PFSK-1 (cell line): ENCODE measurements around the gene CCDC196.

Source experiments
- FOXP2 ChIP-seq: optimal IDR thresholded peaks from 2 replicates; pipeline ENCODE3; 2011; ENCODE audit warnings: borderline replicate concordance, control low read depth, inconsistent platforms; ENCODE audit not compliant: insufficient read depth; ENCODE audit errors: extremely low read length, extremely low read depth
- POLR2AphosphoS5 ChIP-seq: IDR thresholded peaks from 2 replicates; pipeline ENCODE4 v1.6.1; 2012; ENCODE audit warnings: low read depth, mild to moderate bottlenecking, control low read depth, low read length, moderate library complexity
- SIN3A ChIP-seq: IDR thresholded peaks from 2 replicates; pipeline ENCODE4 v1.6.1; 2012; ENCODE audit warnings: mild to moderate bottlenecking, low read length, moderate library complexity, borderline replicate concordance; ENCODE audit not compliant: insufficient read depth
- TAF1 ChIP-seq: IDR thresholded peaks from 2 replicates; pipeline ENCODE4 v1.6.1; 2012; ENCODE audit warnings: low read length, control low read depth, borderline replicate concordance; ENCODE audit not compliant: insufficient read depth
- TF ChIP-seq, protein P1 (sequence below), 2 experiments: IDR thresholded peaks; 2 replicates each; pipeline versions ENCODE4 v1.6.1 to v1.8.0; 2011 to 2012; ENCODE audit warnings: low read depth in 2 of 2, low read length in 2 of 2, control low read depth in 1 of 2, inconsistent platforms in 1 of 2, mild to moderate bottlenecking in 1 of 2, moderate library complexity in 1 of 2; ENCODE audit not compliant: insufficient read depth in 1 of 2

The CCDC196 gene

DNA sequence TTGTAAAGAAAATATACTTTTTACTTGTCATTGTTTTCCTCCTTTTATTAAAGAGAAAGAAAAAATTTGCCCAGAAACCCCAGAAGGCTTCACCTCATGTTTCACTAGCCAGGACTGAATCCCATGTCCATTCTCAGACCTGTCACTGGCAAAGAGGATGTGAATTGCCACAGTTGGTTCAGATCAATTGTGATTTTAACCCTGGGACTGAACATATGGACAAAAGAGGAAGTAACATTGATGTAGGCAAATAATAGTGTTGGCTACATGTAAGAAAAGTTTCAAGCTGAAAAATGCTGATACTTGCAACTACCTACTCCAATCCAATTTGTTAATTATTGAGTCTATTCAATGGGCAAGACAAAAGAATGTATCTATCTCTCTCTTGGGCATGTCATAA is 8.6 kb upstream of the CCDC196 start:
- TF ChIP-seq TAF1 (no peak), POLR2AphosphoS5 (no peak), SIN3A (no peak), FOXP2 (no peak)
- TF ChIP-seq, protein P1, sequence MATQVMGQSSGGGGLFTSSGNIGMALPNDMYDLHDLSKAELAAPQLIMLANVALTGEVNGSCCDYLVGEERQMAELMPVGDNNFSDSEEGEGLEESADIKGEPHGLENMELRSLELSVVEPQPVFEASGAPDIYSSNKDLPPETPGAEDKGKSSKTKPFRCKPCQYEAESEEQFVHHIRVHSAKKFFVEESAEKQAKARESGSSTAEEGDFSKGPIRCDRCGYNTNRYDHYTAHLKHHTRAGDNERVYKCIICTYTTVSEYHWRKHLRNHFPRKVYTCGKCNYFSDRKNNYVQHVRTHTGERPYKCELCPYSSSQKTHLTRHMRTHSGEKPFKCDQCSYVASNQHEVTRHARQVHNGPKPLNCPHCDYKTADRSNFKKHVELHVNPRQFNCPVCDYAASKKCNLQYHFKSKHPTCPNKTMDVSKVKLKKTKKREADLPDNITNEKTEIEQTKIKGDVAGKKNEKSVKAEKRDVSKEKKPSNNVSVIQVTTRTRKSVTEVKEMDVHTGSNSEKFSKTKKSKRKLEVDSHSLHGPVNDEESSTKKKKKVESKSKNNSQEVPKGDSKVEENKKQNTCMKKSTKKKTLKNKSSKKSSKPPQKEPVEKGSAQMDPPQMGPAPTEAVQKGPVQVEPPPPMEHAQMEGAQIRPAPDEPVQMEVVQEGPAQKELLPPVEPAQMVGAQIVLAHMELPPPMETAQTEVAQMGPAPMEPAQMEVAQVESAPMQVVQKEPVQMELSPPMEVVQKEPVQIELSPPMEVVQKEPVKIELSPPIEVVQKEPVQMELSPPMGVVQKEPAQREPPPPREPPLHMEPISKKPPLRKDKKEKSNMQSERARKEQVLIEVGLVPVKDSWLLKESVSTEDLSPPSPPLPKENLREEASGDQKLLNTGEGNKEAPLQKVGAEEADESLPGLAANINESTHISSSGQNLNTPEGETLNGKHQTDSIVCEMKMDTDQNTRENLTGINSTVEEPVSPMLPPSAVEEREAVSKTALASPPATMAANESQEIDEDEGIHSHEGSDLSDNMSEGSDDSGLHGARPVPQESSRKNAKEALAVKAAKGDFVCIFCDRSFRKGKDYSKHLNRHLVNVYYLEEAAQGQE (IDR thresholded peaks at IDR 0.05; ENCODE audit: insufficient read depth in 1 of 2, low read depth in 2 of 2, low read length in 2 of 2) = no peak

DNA sequence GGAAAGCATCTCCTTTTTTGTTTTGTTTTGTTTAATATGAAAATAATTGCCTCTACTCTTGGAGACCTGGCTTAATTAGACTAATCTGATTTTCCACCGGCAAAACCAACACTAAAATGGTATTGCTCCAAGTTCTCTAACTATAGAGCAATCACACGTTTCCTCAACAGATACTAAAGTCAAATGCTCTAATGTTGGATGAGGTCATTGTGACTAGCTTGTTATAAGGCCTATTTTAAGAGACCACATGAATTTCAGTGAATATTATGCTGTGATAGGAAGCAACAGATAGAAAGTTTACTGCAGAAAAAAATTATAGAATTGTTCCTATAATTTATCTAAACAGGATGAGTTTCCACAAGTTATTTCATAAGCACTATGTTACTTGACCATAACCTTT is 3.3 kb upstream of the CCDC196 start:
- TF ChIP-seq FOXP2 (no peak), POLR2AphosphoS5 (no peak), SIN3A (no peak), TAF1 (no peak)
- TF ChIP-seq, protein P1 (IDR thresholded peaks at IDR 0.05; ENCODE audit: insufficient read depth in 1 of 2, low read depth in 2 of 2, low read length in 2 of 2) = no peak

DNA sequence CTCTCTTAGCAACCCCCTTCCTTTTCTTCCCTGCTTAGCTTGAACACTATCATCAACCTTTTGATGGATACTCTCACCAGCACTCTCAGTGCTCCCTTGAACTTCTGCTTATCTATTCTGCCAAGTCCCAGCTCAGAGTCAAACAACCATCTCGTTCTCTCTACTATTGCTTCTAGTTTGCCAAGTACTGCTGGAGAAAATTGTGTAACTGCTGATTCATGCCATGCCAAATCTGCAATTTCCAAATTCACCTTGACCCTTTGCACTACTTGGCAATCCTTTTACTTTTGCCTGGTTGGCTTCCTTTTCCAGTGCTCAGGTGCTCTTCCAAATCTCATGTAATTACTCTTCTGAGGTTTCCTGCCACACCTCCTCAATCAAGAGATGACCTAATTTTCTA is 2.8 kb upstream of the CCDC196 start:
- TF ChIP-seq FOXP2 = no peak
- TF ChIP-seq SIN3A = no peak
- no peak for TF ChIP-seq POLR2AphosphoS5
- TF ChIP-seq TAF1 = no peak
- TF ChIP-seq, protein P1 (IDR thresholded peaks at IDR 0.05; ENCODE audit: insufficient read depth in 1 of 2, low read depth in 2 of 2, low read length in 2 of 2) = no peak

DNA sequence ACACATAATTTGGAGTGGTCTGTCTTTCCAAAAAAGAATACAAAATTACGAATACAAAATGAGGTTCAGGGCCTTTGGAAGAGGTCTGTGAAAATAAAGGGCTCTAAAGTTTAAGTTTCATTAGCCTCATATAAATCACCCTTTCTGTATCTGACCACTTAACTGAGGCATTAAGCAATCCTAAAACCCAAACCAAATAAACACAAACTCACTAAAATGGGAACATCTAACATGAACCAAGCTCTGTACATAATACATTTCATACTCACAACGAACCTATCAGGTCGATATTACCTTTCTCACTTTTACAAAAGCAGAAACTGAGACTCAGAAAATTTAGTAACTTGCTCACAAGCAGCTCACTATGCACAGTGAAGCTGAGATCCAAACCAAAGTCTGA is 1.1 kb upstream of the CCDC196 start:
- TF ChIP-seq TAF1 = no peak

DNA sequence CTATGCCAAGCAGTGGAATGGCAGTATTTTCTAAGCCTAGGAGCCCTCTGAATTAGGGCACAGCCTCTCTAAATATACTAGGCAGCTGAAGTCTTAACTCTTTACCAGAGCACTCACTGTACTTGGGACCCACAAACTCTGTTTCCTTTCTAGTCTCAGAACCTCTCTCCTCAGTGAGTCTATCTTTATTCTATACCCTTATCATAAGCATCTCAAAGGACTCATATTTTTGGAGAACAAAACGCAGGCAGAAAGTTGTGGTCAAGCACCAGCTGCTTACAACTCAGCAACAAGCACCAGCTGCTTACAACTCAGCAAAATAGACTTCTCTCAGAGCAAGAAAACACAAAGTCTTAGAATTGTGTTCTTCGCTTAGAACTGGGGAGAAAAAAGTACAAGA is 993 bp downstream of the CCDC196 start:
- TF ChIP-seq POLR2AphosphoS5 = no peak
- TF ChIP-seq, protein P1 (IDR thresholded peaks at IDR 0.05; ENCODE audit: insufficient read depth in 1 of 2, low read depth in 2 of 2, low read length in 2 of 2) = no peak
- TF ChIP-seq SIN3A = no peak
- no peak for TF ChIP-seq TAF1
- TF ChIP-seq FOXP2 = no peak
